Ovary (tissue), 9 donors: Measurements from ENCODE around the gene EFNA1. TPM values are rescaled to one million over a fixed set of nuclear protein-coding genes. Genes with fewer than 3 reads are reported as not detected.

Experiments used
- DNase-seq, 5 donors: peaks; one replicate each; pipeline ENCODE4 v3.0.0-alpha.2; 2019 to 2020
- H3K27ac ChIP-seq, 2 donors: fragments of 200-600 bp; one replicate each; pipeline versions ENCODE4 v1.5.1 to v1.8.0; 2019 to 2022
- H3K27me3 ChIP-seq: fragments of 200-600 bp; one replicate; pipeline ENCODE4 v1.8.0; 2022
- H3K36me3 ChIP-seq: fragments of 200-600 bp; sonication (generic); one replicate; pipeline ENCODE4 v1.5.1; 2019
- H3K4me1 ChIP-seq: one replicate; pipeline ENCODE4 v1.8.1; 2013; ENCODE audit warnings: mild to moderate bottlenecking, moderate library complexity; ENCODE audit not compliant: insufficient read depth
- H3K4me3 ChIP-seq: fragments of 200-600 bp; sonication (generic); one replicate; pipeline ENCODE4 v1.5.1; 2017
- H3K9me3 ChIP-seq, 2 donors: fragments of 200-600 bp in 1 of 2; sonication (generic) in 1 of 2; one replicate each; pipeline versions ENCODE4 v1.5.1 to v1.8.1; 2013 to 2019; ENCODE audit warnings: mild to moderate bottlenecking in 1 of 2, moderate library complexity in 1 of 2
- CTCF ChIP-seq, 3 donors: fragments of 450-650 bp in 2 of 3; fragments of 200-600 bp in 1 of 3; IDR thresholded peaks; one replicate each; pipeline versions ENCODE4 v1.5.1 to v1.8.0; 2016 to 2022; ENCODE audit warnings: antibody characterized with exemption in 3 of 3, mild to moderate bottlenecking in 1 of 3
- EP300 ChIP-seq: sonication (generic); formaldehyde crosslinking; IDR thresholded peaks from one replicate; pipeline ENCODE4 v1.6.1; 2017; ENCODE audit warnings: antibody characterized with exemption
- POLR2A ChIP-seq: fragments of 450-650 bp; IDR thresholded peaks from one replicate; pipeline ENCODE4 v1.6.1; 2017; ENCODE audit warnings: antibody characterized with exemption, mild to moderate bottlenecking, moderate library complexity
- WGBS, 3 donors: extraction: QIAGEN DNeasy Blood & Tissue Kit in 1 of 3; methylation state at CpG; one replicate each; pipeline versions ENCODE4 v1.1.5 to v1.1.7; 2013 to 2017; 5-methylcytosine and 5-hydroxymethylcytosine counted together
- intact Hi-C, 4 donors: fragments of 100-400 bp; cut with DNase I; formaldehyde crosslinking; loops; one replicate each; pipeline versions ENCODE4 v1.11.0 to v1.15.1; 2022 to 2023
- polyA plus RNA-seq, 2 donors: library from polyadenylated mRNA; stranded (reverse); fragments of 200-250 nt in 1 of 2; fragments of 350-450 nt in 1 of 2; fragmentation: Illumina TruSeq in 1 of 2; extraction: RNeasy Lipid Tissue Mini Kit (QIAGEN cat#74804) in 1 of 2; gene quantifications; one replicate each; pipeline ENCODE4 v1.2.3, GENCODE V29; 2013 to 2014
- total RNA-seq, 7 donors: library from RNA; depleted of rRNA in 2 of 7; stranded (reverse); fragments of >200 nt in 2 of 7; fragmentation: NEBNext Ultra II Directional in 3 of 7; extraction: Animal tissue kit (Norgen Biotek cat#: 25700) in 3 of 7; gene quantifications; one replicate each; pipeline versions ENCODE4 v1.1.0 to v1.2.4, GENCODE V29; 2016 to 2023
- donor health status: DM: no; HTN: no; CAD: no; lungs with moderate emphysema.
- donor health status: DM: no; HTN: no; CAD: no.
- donor health status: Bipolar disorder and iron deficiency.
- donor health status: DM: yes; HTN: yes; CAD: no.
- donor health status: DM: no; HTN: no; CAD: no.
- donor health status: DM: yes; HTN: yes; CAD: no.

The EFNA1 gene
- total and polyA plus RNA-seq, 9 donors, result 12.1 to 51.6 (median 18.6) TPM

DNA sequence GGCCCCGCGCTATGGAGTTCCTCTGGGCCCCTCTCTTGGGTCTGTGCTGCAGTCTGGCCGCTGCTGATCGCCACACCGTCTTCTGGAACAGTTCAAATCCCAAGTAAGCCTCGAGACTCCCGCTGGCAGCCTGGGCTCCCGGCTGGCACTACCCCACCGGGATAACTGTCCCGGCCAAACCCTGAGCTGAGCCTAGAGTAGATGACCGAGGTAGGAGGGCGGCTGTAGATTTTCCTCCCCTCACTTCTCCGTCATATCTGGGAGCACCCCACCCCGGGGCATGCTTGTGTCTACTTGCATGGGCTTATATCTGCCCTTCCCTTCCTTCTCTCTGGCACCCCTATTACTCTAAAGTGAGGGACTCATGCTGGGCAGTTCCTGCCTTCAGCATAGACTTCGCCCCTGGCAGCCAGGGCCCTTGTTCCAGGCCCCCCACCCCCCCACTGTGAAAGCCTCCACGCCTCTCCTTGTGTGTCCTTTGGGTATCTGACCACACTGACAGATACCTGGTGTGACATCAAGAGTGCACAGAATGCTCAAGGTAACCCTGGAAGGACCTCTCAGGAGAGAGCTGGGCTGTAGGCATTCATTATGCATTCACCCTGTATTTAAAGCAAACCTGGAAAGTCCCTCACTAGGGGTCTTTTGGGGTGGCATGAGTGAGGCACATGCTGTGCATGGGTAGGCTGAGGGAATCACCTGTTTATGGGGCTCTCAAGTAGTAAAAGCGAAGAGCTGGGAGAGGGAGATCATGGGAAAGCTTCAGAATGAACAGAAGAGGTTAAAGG lies 485 bp downstream of the EFNA1 start:
- intact Hi-C loops, result loop anchor here in 2 of 4 donors (5.0 kb wide), 1 partner anchor 36 kb away; no protein-coding TSS in a partner anchor
- Histone ChIP-seq H3K4me1 (peaks cover 15% of the 10 kb centered on the region), H3K4me3 (peak overlapping the region; percentile 63), H3K36me3 (no peaks in the 10 kb centered on the region), H3K27ac (no peak overlapping the region), H3K9me3 (no peaks in the 10 kb centered on the region), H3K27me3 (no peaks in the 10 kb centered on the region)
- DNase-seq, result no peak
- WGBS, 3 donors, result 6 to 9% (median 6%) methylated on average over 13 to 17 of the region's 17 CpGs
- TF ChIP-seq CTCF (IDR thresholded peaks at IDR 0.05), result no peak
- TF ChIP-seq POLR2A, result no peak
- no peak for TF ChIP-seq EP300

GRCh38 chr1:155128755-155129473 lies 1.2 kb downstream of the EFNA1 start:
- intact Hi-C loops, result loop anchor here in 2 of 4 donors (5.0 kb wide), 1 partner anchor 37 kb away; no protein-coding TSS in a partner anchor

GRCh38 chr1:155130272-155131006 lies 2.8 kb downstream of the EFNA1 start:
- intact Hi-C loops, result no loop called here
- Histone ChIP-seq H3K27ac (no peak overlapping the region), H3K27me3 (no peaks in the 10 kb centered on the region), H3K36me3 (no peaks in the 10 kb centered on the region), H3K9me3 (no peaks in the 10 kb centered on the region), H3K4me3 (peak overlapping the region; percentile 63), H3K4me1 (peaks cover 15% of the 10 kb centered on the region)
- no peak for DNase-seq
- WGBS, 3 donors, result 20 to 36% (median 28%) methylated on average over 5 to 6 of the region's 6 CpGs
- TF ChIP-seq EP300 (no peak), CTCF (IDR thresholded peaks at IDR 0.05) (no peak), POLR2A (no peak)

More at GRCh38 chr1:155128755-155129473, 1.2 kb downstream of the EFNA1 start:
- TF ChIP-seq CTCF (IDR thresholded peaks at IDR 0.05) (no peak), POLR2A (no peak), EP300 (no peak)
- peak in 2 of 5 donors; percentile 26 to 48 for DNase-seq
- no peak overlapping the region for H3K27ac ChIP-seq
- H3K4me3 ChIP-seq, result peak overlapping the region; percentile 63
- no peaks in the 10 kb centered on the region for H3K27me3 ChIP-seq
- H3K4me1 ChIP-seq, result peaks cover 15% of the 10 kb centered on the region
- H3K36me3 ChIP-seq, result no peaks in the 10 kb centered on the region
- 14 to 21% (median 20%) methylated on average over 14 of the region's 14 CpGs for WGBS, 3 donors
- no peaks in the 10 kb centered on the region for H3K9me3 ChIP-seq

DNA sequence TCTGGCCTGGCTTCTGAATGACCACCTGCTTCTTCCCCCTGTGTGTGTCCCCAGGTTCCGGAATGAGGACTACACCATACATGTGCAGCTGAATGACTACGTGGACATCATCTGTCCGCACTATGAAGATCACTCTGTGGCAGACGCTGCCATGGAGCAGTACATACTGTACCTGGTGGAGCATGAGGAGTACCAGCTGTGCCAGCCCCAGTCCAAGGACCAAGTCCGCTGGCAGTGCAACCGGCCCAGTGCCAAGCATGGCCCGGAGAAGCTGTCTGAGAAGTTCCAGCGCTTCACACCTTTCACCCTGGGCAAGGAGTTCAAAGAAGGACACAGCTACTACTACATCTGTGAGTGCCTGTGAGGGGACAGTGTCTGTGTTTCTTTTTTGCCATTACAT lies 3.6 kb downstream of the EFNA1 start:
- H3K27me3 ChIP-seq, result no peaks in the 10 kb centered on the region
- no peaks in the 10 kb centered on the region for H3K9me3 ChIP-seq
- H3K4me3 ChIP-seq, result no peak overlapping the region
- H3K27ac ChIP-seq, result no peak overlapping the region
- H3K4me1 ChIP-seq, result peaks cover 10% of the 10 kb centered on the region
- TF ChIP-seq EP300 (no peak), CTCF (IDR thresholded peaks at IDR 0.05) (no peak), POLR2A (no peak)
- no peaks in the 10 kb centered on the region for H3K36me3 ChIP-seq
- WGBS, 3 donors, result 90 to 92% (median 90%) methylated on average over 8 of the region's 8 CpGs
- intact Hi-C loops, result no loop called here
- DNase-seq, result no peak
